Cardiac fibroblast (primary cell): ENCODE data around the gene IFT27.

Experiments used
- DNase-seq, 2 donors: peaks; one replicate each; pipeline versions ENCODE4 v3.0.0 to v3.0.0-alpha.2; 2010; ENCODE audit warnings: low read depth in 2 of 2
- H3K4me3 ChIP-seq, 2 donors: replicated peaks in 1 of 2; 1 replicate in 1 of 2; 2 replicates in 1 of 2; pipeline ENCODE4 v1.5.1; 2011; ENCODE audit warnings: low read depth in 2 of 2, low read length in 2 of 2, mild to moderate bottlenecking in 2 of 2, moderate library complexity in 1 of 2
- CTCF ChIP-seq: IDR thresholded peaks from one replicate; pipeline ENCODE4 v1.5.1; 2011; ENCODE audit warnings: low read depth, mild to moderate bottlenecking, low read length, inconsistent platforms

The IFT27 gene

GRCh38 chr22:36745301-36745995 is 30.5 kb downstream of the IFT27 start:
- no peak overlapping the region for H3K4me3 ChIP-seq
- TF ChIP-seq CTCF = no peak
- DNase-seq = no peak

DNA sequence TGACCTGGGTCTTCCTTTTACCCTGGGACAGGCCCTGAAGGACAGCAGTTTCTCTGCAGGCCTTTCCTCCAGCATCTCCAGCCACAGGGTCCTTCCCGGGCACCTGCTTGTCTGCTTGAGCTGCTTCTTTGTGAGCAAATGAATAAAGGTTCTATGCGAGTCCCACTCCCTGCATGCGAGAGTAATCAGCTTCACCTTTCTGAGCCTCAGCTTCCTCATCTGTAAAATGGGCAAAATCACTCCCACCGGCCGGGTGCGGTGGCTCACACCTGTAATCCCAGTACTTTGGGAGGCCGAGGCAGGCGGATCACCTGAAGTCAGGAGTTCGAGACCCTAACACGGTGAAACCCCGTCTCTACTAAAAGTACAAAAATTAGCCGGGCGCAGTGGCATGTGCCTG is 31.1 kb downstream of the IFT27 start:
- no peak for DNase-seq
- no peak overlapping the region for H3K4me3 ChIP-seq
- no peak for TF ChIP-seq CTCF

DNA sequence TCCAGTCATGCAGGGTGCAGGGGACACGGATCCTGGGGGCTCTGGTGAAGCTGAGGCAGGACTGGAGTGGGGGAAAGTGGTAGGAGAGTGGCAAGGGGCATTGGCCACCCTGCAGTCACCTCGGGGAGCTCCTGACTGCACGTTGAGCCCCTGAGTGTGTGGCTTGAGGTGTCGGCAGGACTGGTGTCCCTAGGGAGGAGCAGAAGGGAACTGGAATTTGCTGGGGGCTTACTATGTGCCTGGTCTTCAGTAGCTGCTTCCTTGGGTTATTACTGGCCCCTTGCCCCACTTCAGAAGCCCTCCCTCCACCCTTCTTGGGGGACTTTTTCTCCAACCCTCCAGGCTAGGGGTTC is 31.5 kb downstream of the IFT27 start:
- no peak for TF ChIP-seq CTCF
- no peak overlapping the region for H3K4me3 ChIP-seq
- no peak for DNase-seq

DNA sequence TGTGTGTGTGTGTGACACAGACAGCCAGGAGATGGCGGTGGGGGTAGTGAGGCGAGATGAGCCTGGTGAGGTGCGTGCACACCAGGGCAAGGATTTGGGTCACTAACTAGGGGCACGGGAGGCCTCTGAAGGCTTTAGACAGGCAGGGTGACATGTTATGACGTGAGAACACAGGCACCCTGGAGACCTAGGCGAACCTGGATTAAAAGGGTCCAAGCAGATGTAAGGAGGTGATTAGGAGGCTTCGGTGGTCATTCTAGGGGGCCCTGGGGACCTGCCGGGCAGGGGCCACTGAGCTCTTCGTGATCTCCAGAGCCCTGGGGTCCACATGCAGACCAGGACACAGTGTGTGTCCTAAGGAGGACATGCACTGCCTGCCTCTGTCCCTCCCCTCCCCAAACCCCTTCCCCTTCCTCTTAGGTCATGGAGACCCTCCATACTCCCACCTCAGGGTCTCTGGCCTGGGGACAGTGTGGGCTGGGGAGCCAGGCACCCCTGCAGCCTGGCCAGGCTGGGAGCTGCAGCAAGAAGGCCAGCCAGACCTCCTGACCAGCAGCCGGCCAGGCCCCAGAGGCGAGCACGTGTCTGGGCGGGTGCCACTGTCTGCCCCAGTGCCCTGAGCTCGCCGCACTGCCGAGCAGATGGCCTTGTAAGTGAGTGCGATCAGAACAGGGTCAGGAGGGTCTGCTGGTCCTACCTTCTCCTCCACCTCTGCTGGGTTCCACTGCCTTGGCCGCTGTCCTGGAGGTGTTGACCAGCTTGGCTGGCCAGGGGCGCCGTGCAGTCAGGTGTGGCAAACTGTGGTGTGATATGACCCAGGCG is 32.1 kb downstream of the IFT27 start:
- TF ChIP-seq CTCF = no peak
- DNase-seq = no peak
- no peak overlapping the region for H3K4me3 ChIP-seq

GRCh38 chr22:36743011-36743410 is 32.9 kb downstream of the IFT27 start:
- no peak for DNase-seq
- no peak overlapping the region for H3K4me3 ChIP-seq
- TF ChIP-seq CTCF = no peak

GRCh38 chr22:36741968-36742367 is 34.0 kb downstream of the IFT27 start:
- no peak for DNase-seq
- no peak overlapping the region for H3K4me3 ChIP-seq
- no peak for TF ChIP-seq CTCF
